HCT116 (cell line): ENCODE measurements around the gene TAF1D.

Source experiments
- ATF3 ChIP-seq: IDR thresholded peaks from 2 replicates; pipeline ENCODE4 v1.6.1; 2012
- CEBPB ChIP-seq: IDR thresholded peaks from 2 replicates; pipeline ENCODE4 v1.6.1; 2012; ENCODE audit warnings: low read depth
- EZH2 ChIP-seq: fragments of 200-600 bp; sonication (generic); IDR thresholded peaks from 2 replicates; pipeline ENCODE4 v1.6.1; 2017; ENCODE audit warnings: antibody characterized with exemption, mixed run types
- EZH2phosphoT487 ChIP-seq: fragments of 200-600 bp; IDR thresholded peaks from 2 replicates; pipeline ENCODE4 v1.6.1; 2018; ENCODE audit warnings: antibody characterized with exemption, borderline replicate concordance
- POLR2A ChIP-seq: IDR thresholded peaks from 2 replicates; pipeline ENCODE4 v1.7.0; 2011; ENCODE audit warnings: borderline replicate concordance; ENCODE audit not compliant: insufficient read depth, insufficient read length; ENCODE audit errors: extremely low read depth
- POLR2AphosphoS5 ChIP-seq: IDR thresholded peaks from 2 replicates; pipeline ENCODE4 v1.6.1; 2011; ENCODE audit warnings: mild to moderate bottlenecking, low read depth, low read length, moderate library complexity
- RAD21 ChIP-seq: IDR thresholded peaks from 2 replicates; pipeline ENCODE4 v1.6.1; 2012; ENCODE audit warnings: low read depth, mild to moderate bottlenecking
- SIN3A ChIP-seq: IDR thresholded peaks from 2 replicates; pipeline ENCODE4 v1.6.1; 2012; ENCODE audit warnings: low read depth
- TCF7L2 ChIP-seq: IDR thresholded peaks from 2 replicates; pipeline ENCODE4 v1.7.0; 2011; ENCODE audit warnings: borderline replicate concordance, inconsistent platforms; ENCODE audit not compliant: insufficient read depth, insufficient read length; ENCODE audit errors: extremely low read depth
- ZNF274 ChIP-seq: fragments of 200-500 bp; sonication (Bioruptor generic); IDR thresholded peaks from 2 replicates; pipeline ENCODE4 v1.6.1; 2014; ENCODE audit warnings: mild to moderate bottlenecking, low read depth, low read length, inconsistent platforms
- TF ChIP-seq, protein P1 (sequence below), 3 experiments: fragments of 200-600 bp in 1 of 3; sonication (generic) in 1 of 3; IDR thresholded peaks in 2 of 3; conservative IDR thresholded peaks in 1 of 3; 2 replicates each; pipeline ENCODE4 v1.5.1; 2012 to 2017; ENCODE audit warnings: low read depth in 2 of 3, low read length in 2 of 3, antibody characterized with exemption in 1 of 3, borderline replicate concordance in 1 of 3, control low read depth in 1 of 3, mild to moderate bottlenecking in 1 of 3, mixed read lengths in 1 of 3, mixed run types in 1 of 3, moderate library complexity in 1 of 3; ENCODE audit not compliant: insufficient read depth in 1 of 3
- TF ChIP-seq, protein P2 (sequence below): IDR thresholded peaks from 2 replicates; pipeline ENCODE4 v1.6.1; 2012; ENCODE audit warnings: low read depth

- TF ChIP-seq, protein P1, sequence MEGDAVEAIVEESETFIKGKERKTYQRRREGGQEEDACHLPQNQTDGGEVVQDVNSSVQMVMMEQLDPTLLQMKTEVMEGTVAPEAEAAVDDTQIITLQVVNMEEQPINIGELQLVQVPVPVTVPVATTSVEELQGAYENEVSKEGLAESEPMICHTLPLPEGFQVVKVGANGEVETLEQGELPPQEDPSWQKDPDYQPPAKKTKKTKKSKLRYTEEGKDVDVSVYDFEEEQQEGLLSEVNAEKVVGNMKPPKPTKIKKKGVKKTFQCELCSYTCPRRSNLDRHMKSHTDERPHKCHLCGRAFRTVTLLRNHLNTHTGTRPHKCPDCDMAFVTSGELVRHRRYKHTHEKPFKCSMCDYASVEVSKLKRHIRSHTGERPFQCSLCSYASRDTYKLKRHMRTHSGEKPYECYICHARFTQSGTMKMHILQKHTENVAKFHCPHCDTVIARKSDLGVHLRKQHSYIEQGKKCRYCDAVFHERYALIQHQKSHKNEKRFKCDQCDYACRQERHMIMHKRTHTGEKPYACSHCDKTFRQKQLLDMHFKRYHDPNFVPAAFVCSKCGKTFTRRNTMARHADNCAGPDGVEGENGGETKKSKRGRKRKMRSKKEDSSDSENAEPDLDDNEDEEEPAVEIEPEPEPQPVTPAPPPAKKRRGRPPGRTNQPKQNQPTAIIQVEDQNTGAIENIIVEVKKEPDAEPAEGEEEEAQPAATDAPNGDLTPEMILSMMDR (IDR thresholded peaks at IDR 0.05 in 2 of 3, conservative IDR thresholded peaks at IDR 0.05 in 1 of 3; ENCODE audit: borderline replicate concordance in 1 of 3, insufficient read depth in 1 of 3, low read depth in 2 of 3, low read length in 2 of 3) = no peak
- no peak for TF ChIP-seq ATF3
- no peak for TF ChIP-seq EZH2
- no peak for TF ChIP-seq ZNF274
- TF ChIP-seq SIN3A = no peak
- no peak for TF ChIP-seq CEBPB
- no peak for TF ChIP-seq RAD21
- TF ChIP-seq, protein P2, sequence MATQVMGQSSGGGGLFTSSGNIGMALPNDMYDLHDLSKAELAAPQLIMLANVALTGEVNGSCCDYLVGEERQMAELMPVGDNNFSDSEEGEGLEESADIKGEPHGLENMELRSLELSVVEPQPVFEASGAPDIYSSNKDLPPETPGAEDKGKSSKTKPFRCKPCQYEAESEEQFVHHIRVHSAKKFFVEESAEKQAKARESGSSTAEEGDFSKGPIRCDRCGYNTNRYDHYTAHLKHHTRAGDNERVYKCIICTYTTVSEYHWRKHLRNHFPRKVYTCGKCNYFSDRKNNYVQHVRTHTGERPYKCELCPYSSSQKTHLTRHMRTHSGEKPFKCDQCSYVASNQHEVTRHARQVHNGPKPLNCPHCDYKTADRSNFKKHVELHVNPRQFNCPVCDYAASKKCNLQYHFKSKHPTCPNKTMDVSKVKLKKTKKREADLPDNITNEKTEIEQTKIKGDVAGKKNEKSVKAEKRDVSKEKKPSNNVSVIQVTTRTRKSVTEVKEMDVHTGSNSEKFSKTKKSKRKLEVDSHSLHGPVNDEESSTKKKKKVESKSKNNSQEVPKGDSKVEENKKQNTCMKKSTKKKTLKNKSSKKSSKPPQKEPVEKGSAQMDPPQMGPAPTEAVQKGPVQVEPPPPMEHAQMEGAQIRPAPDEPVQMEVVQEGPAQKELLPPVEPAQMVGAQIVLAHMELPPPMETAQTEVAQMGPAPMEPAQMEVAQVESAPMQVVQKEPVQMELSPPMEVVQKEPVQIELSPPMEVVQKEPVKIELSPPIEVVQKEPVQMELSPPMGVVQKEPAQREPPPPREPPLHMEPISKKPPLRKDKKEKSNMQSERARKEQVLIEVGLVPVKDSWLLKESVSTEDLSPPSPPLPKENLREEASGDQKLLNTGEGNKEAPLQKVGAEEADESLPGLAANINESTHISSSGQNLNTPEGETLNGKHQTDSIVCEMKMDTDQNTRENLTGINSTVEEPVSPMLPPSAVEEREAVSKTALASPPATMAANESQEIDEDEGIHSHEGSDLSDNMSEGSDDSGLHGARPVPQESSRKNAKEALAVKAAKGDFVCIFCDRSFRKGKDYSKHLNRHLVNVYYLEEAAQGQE = no peak
- TF ChIP-seq POLR2A = no peak
- no peak for TF ChIP-seq POLR2AphosphoS5
- TF ChIP-seq TCF7L2 = no peak
- no peak for TF ChIP-seq EZH2phosphoT487
Measured at GRCh38 chr11:93700830-93701229, 40.5 kb downstream of the TAF1D start.
